WI38 (cell line): ENCODE data around the gene TOP1.

Source experiments
- H3K4me3 ChIP-seq: 2 replicates; pipeline ENCODE4 v1.5.1; 2011; ENCODE audit warnings: low read depth, mild to moderate bottlenecking, control low read depth, low read length
- CTCF ChIP-seq: IDR thresholded peaks from 2 replicates; pipeline ENCODE4 v1.5.1; 2012; ENCODE audit warnings: low read depth, mild to moderate bottlenecking, control low read depth, low read length

Gene TOP1

DNA sequence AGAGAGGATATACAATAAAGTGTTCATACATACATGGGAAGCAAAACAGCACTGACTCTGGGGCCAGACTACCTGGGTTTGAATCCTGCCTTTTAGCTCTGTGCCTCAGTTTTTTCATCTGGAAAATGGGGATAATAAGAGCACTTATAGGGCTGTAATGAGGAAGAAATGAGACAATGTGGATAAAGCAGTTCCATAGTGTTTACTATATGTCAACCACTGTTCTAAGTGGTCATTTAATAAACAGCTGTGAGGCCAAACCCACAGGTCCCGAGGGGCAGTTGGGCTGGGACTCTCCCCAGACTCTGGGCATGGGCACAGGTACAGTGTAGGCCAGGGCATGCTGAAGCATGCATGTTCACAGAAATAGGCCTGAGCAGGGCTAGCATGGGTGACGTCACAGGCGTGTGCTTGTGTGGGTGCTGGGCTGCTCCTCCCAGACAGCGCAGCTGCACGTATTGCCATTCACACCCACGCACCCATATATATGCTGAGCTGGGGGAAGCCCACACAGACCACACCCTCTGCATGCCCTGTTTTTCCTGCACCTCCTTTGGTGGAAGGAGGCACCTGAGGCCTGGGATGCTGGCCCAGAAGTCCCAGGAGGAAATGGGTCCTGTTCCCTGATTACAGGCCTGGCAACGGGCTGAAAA, 105.2 kb downstream of the TOP1 start:
- TF ChIP-seq CTCF: no peak
- H3K4me3 ChIP-seq: no peak overlapping the region

GRCh38 chr20:41134362-41135186, 106.0 kb downstream of the TOP1 start:
- no peak overlapping the region for H3K4me3 ChIP-seq

DNA sequence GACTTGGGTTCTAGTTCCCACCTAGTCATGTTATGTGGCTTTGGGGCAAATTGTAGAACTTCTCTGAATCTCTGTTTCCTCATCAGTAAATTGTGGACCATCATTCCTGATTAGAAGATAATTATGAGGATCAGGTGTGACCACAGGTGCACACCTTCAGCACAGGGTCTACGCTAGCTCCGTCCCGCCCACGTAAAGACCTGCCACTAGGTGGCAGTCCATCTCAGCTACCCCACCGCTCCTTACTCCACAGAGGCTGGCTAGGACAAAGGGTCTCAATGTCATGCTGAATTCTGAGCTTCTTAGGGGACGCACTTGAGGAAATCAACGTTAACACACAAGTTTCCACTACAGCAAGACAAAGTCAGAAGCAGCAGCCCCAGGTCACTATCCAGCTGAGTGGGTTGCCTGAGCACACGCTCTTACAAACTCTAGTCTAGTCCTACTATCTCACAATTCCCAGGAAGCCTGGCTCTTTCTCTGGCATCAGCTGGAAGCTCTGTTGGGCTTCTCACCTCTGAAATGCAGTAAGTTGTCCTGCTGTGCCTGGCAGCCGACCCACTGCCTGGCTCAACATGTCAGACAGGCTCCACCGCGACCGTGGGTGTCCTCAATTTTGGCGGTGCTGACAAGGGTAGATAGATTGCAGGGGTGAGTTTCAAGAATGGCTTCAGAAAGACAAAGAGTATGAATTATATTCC, 106.7 kb downstream of the TOP1 start:
- H3K4me3 ChIP-seq: no peak overlapping the region
- peak; percentile 38 for TF ChIP-seq CTCF

More at GRCh38 chr20:41134362-41135186, 106.0 kb downstream of the TOP1 start:
- no peak for TF ChIP-seq CTCF

DNA sequence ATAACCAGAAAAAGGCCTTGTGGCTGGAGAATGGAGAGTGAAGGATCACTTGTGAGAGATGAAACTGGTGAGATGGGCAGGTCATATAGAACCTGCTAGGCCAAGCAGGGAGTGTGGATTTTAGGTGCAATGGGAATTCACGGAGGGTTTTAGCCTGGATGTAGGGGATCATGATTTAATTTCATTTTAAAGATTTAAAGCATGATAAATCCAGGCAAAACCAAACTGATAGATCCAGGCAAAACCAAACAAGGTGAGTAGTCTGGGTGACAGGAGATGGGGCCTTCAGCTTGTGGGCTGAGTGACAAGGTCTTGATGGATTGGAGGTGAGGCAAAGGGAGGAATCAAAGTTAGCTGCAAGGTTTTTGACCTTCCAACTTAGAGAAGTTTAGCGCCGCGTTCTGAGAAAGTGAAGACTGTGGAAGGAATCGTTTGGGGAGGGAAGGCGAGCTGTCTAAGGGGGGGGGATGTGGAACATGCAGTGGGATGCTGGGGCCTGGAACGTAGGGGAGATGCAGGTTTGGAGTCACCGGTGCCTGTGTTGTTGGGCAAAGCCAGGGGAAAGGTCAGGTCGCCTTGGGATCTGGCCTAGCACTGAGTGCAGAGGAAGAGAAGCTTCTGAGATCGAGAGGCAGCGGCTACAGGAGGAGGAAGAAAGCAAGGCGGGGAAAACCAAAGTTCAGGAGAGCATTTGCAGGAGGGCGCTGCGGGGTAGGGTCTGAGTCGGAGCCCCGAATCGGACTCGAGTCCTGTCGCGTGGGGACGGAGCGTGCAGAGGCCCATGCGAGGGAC, 107.5 kb downstream of the TOP1 start:
- no peak for TF ChIP-seq CTCF
- H3K4me3 ChIP-seq: peak overlapping the region; percentile 78

DNA sequence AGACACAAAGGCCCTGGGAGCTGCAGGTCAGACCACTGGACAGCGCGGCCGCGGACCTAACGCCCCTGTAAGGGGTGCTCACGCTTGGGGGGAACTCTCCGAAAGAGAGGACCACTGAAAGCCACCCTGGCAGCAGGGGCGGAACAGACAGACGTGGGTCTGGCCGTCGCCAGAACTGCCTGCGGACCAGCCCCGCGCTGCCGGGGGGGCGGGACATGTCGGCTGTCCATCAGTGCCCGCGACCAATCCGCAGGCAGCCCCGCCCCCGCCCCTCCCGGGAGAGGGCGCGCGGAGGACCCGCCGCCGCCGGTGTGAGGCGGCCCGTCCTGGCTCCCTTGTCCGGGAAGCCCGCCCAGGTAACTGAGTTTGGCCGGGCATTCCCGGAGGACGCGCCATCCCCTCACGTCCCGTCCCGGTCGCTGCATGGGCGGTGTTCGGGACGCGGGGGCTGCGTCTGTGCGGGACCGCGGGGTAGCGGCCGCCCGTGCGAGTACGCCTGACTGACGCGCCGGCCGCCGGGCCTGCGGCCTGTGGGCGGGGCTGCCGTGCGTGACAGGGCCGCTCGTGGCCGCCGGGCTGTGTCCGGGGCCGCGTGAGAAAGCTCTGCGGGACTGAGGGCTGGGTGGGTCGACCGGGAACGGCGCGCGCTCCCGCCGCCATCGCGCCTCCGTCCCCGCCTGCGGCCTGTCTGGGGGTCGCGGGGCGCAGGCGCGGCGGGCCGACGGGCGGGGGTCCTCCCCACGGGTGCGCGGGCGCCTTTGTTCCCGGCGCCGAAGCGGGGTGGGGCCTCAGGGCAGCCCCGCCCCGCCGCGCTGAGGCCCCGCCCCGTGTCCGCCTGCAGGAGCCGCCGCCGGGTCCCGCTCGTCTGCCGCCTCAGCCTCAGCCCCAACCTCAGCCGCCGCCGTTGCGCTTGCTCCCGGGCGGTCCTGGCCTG, 108.3 kb downstream of the TOP1 start, which contains the start of gene PLCG1:
PLCG1 (plus strand) TSS at position 864 of the 934 bp plus-strand sequence. CDS start 99 bp downstream, outside the sequence.
- H3K4me3 ChIP-seq: peak within 1 kb of the TSS; percentile 78
- TF ChIP-seq CTCF: no peak
